ENCODE results near the gene CACNA2D2.

GRCh38 chr3:50408443-50408944 is 94.9 kb downstream of the CACNA2D2 start:
- TF ChIP-seq CTCF (IDR thresholded peaks at IDR 0.05) (no peak), POLR2A (IDR thresholded peaks at IDR 0.05) (no peak)

Data from prostate gland (tissue), 2 donors.